ENCODE measurements around the gene PNPLA8.
"Not testable (repeated sequence)": the region's sequence is repeated elsewhere in the genome, so short reads cannot be mapped to it uniquely, and the experiment has no call there.

The PNPLA8 gene

DNA sequence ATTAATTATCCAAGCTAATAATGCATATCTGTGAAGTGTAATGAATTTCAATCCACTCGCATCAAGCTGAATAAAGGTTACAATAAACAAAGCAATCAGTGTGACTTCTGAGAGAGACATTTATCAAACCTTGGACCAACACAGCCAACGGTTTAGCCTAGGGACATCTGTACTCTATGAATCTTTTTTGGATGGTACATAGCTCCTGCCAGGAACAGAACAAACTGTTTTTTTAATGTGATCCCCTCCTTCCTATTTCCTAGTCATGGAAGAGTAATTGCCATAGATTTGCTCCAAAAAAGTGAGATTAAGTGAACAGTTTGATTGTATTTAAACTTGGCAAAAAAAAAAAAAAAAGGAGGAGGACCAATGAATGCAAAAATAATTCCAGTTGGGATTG is 58.5 kb downstream of the PNPLA8 start:
- Mint-ChIP-seq H3K27me3 (ENCODE audit: low read depth) (no peaks in the 10 kb centered on the region), H3K9me3 (no peaks in the 10 kb centered on the region), H3K4me1 (no peaks in the 10 kb centered on the region), H3K4me3 (no peak overlapping the region), H3K27ac (no peak overlapping the region), H3K36me3 (ENCODE audit: low read depth) (peaks cover 1% of the 10 kb centered on the region)
- TF ChIP-seq, protein P1, sequence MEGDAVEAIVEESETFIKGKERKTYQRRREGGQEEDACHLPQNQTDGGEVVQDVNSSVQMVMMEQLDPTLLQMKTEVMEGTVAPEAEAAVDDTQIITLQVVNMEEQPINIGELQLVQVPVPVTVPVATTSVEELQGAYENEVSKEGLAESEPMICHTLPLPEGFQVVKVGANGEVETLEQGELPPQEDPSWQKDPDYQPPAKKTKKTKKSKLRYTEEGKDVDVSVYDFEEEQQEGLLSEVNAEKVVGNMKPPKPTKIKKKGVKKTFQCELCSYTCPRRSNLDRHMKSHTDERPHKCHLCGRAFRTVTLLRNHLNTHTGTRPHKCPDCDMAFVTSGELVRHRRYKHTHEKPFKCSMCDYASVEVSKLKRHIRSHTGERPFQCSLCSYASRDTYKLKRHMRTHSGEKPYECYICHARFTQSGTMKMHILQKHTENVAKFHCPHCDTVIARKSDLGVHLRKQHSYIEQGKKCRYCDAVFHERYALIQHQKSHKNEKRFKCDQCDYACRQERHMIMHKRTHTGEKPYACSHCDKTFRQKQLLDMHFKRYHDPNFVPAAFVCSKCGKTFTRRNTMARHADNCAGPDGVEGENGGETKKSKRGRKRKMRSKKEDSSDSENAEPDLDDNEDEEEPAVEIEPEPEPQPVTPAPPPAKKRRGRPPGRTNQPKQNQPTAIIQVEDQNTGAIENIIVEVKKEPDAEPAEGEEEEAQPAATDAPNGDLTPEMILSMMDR (IDR thresholded peaks at IDR 0.05; ENCODE audit: unreplicated experiment in 3 of 3), result no peak

DNA sequence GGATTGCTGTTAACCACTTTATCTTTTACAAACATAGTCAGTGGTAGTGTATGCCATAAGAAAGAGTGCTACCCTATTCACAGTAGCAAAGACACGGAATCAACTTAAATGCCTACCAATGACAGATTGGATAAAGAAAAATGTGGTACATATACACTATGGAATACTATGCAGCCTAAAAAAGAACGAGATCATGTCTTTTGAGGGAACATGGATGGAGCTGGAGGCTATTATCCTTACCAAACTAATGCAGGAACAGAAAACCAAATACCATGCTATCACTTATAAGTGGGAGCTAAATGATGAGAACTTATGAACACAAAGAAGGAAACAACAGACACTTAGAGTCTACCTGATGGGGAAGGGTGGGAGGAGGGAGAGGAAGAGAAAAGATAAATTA is 59.6 kb downstream of the PNPLA8 start:
- not testable (repeated sequence) for H3K27me3 Mint-ChIP-seq (ENCODE audit: low read depth); H3K4me3 Mint-ChIP-seq; H3K4me1 Mint-ChIP-seq

DNA sequence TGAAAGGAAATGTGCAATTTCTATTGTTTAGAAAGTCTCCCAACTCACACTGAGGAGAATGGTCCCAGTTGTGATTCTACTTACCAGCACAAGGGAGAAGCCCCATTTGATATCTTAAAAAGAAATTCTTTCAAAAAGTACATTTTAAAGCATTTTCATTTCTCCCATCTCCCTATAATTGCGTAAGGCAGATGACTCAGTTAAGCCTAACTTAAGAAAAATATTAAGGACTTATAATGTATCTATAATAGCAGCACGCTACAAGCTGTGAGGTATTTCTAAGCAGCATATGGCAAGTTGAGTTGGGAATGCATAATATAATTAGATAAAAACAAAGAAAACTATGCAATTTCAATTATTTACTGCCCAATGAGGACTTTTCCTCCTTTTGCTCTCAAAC is 61.2 kb downstream of the PNPLA8 start:
- TF ChIP-seq, protein P1 (IDR thresholded peaks at IDR 0.05; ENCODE audit: unreplicated experiment in 3 of 3), result no peak
- no peak overlapping the region for H3K27ac Mint-ChIP-seq
- no peaks in the 10 kb centered on the region for H3K36me3 Mint-ChIP-seq (ENCODE audit: low read depth)
- H3K9me3 Mint-ChIP-seq, result no peaks in the 10 kb centered on the region
- peaks cover 3% of the 10 kb centered on the region for H3K27me3 Mint-ChIP-seq (ENCODE audit: low read depth)
- no peaks in the 10 kb centered on the region for H3K4me1 Mint-ChIP-seq
- no peak overlapping the region for H3K4me3 Mint-ChIP-seq

More for the DNA sequence above, 59.6 kb downstream of the PNPLA8 start:
- not testable (repeated sequence) for H3K36me3 Mint-ChIP-seq (ENCODE audit: low read depth); H3K27ac Mint-ChIP-seq; H3K9me3 Mint-ChIP-seq

- no peaks in the 10 kb centered on the region for H3K9me3 Mint-ChIP-seq
Observed at GRCh38 chr7:108463613-108464012, 62.3 kb downstream of the PNPLA8 start.

GRCh38 chr7:108461840-108462239 is 64.1 kb downstream of the PNPLA8 start:
- Mint-ChIP-seq H3K27ac (no peak overlapping the region), H3K9me3 (no peaks in the 10 kb centered on the region)
- TF ChIP-seq, protein P1 (IDR thresholded peaks at IDR 0.05; ENCODE audit: unreplicated experiment in 3 of 3), result no peak

More at GRCh38 chr7:108463613-108464012, 62.3 kb downstream of the PNPLA8 start:
- no peak overlapping the region for H3K27ac Mint-ChIP-seq
- no peaks in the 10 kb centered on the region for H3K4me1 Mint-ChIP-seq
- peaks cover 11% of the 10 kb centered on the region for H3K27me3 Mint-ChIP-seq (ENCODE audit: low read depth)
- no peaks in the 10 kb centered on the region for H3K36me3 Mint-ChIP-seq (ENCODE audit: low read depth)
- no peak overlapping the region for H3K4me3 Mint-ChIP-seq
- TF ChIP-seq, protein P1 (IDR thresholded peaks at IDR 0.05; ENCODE audit: unreplicated experiment in 3 of 3), result no peak

GRCh38 chr7:108460964-108461363 is 65.0 kb downstream of the PNPLA8 start:
- Mint-ChIP-seq H3K9me3 (no peaks in the 10 kb centered on the region), H3K27me3 (ENCODE audit: low read depth) (peaks cover 32% of the 10 kb centered on the region), H3K4me1 (peaks cover 6% of the 10 kb centered on the region), H3K27ac (no peak overlapping the region), H3K36me3 (ENCODE audit: low read depth) (no peaks in the 10 kb centered on the region), H3K4me3 (no peak overlapping the region)
- TF ChIP-seq, protein P1 (IDR thresholded peaks at IDR 0.05; ENCODE audit: unreplicated experiment in 3 of 3), result no peak

More at GRCh38 chr7:108461840-108462239, 64.1 kb downstream of the PNPLA8 start:
- Mint-ChIP-seq H3K27me3 (ENCODE audit: low read depth) (peaks cover 29% of the 10 kb centered on the region), H3K4me3 (no peak overlapping the region), H3K4me1 (peaks cover 3% of the 10 kb centered on the region), H3K36me3 (ENCODE audit: low read depth) (no peaks in the 10 kb centered on the region)

Measured in nephron (organoid).